Heart right ventricle (tissue), 16 donors: ENCODE data around the gene ZNF629. TPM values are rescaled to one million over a fixed set of nuclear protein-coding genes. Genes with fewer than 3 reads are reported as not detected.

Experiments used
- ATAC-seq, 8 donors: fragments of 200-7000 bp; cut with Tn5 transposase; one replicate each; pipeline ENCODE4 v1.9.1; 2020; ENCODE audit warnings: mild to moderate bottlenecking in 8 of 8, moderate library complexity in 8 of 8, moderate number of reproducible peaks in 1 of 8
- DNase-seq, 2 donors: peaks; one replicate each; pipeline ENCODE4 v3.0.0-alpha.2; 2020
- H3K27ac ChIP-seq, 10 donors: fragments of 200-600 bp; sonication (generic) in 2 of 10; one replicate each; pipeline versions ENCODE4 v1.5.0 to v1.8.0; 2020 to 2022; ENCODE audit warnings: mild to moderate bottlenecking in 3 of 10
- H3K27me3 ChIP-seq, 7 donors: fragments of 200-600 bp; one replicate each; pipeline ENCODE4 v1.8.0; 2021 to 2022; ENCODE audit warnings: mild to moderate bottlenecking in 2 of 7
- H3K36me3 ChIP-seq, 9 donors: fragments of 200-600 bp; sonication (generic) in 1 of 9; one replicate each; pipeline versions ENCODE4 v1.5.0 to v1.8.0; 2020 to 2022; ENCODE audit warnings: mild to moderate bottlenecking in 2 of 9
- H3K4me1 ChIP-seq, 9 donors: fragments of 200-600 bp; sonication (generic) in 1 of 9; one replicate each; pipeline versions ENCODE4 v1.5.0 to v1.8.0; 2020 to 2022; ENCODE audit warnings: mild to moderate bottlenecking in 4 of 9
- H3K4me3 ChIP-seq, 10 donors: fragments of 200-600 bp; sonication (generic) in 2 of 10; one replicate each; pipeline versions ENCODE4 v1.5.0 to v1.8.0; 2020 to 2022; ENCODE audit warnings: mild to moderate bottlenecking in 7 of 10, moderate library complexity in 2 of 10
- H3K9me3 ChIP-seq, 11 donors: fragments of 200-600 bp in 10 of 11; sonication (generic) in 2 of 11; one replicate each; pipeline versions ENCODE4 v1.5.0 to v1.8.0; 2013 to 2022; ENCODE audit warnings: mild to moderate bottlenecking in 2 of 11, control low read depth in 1 of 11, moderate library complexity in 1 of 11
- WGBS, 2 donors: extraction: QIAGEN DNeasy Blood & Tissue Kit; methylation state at CpG; one replicate each; pipeline ENCODE4 v1.1.7; 2013; ENCODE audit warnings: inconsistent platforms in 1 of 2; 5-methylcytosine and 5-hydroxymethylcytosine counted together
- intact Hi-C, 10 donors: fragments of 100-400 bp; cut with DNase I; formaldehyde crosslinking; loops; one replicate each; pipeline versions ENCODE4 v1.11.1 to v1.14.2; 2022
- polyA plus RNA-seq, 2 donors: library from polyadenylated mRNA; stranded (reverse); fragments of 200-250 nt; gene quantifications; one replicate each; pipeline ENCODE4 v1.2.3, GENCODE V29; 2013
- total RNA-seq, 10 donors: library from RNA; stranded (reverse); fragmentation: NEBNext Ultra II Directional in 3 of 10; extraction: Animal tissue kit (Norgen Biotek cat#: 25700) in 3 of 10; gene quantifications; one replicate each; pipeline versions ENCODE4 v1.2.1 to v1.2.4, GENCODE V29; 2021 to 2023
- TF ChIP-seq, protein P1 (sequence below), 9 donors: fragments of 200-600 bp; sonication (generic) in 2 of 9; IDR thresholded peaks; one replicate each; pipeline versions ENCODE4 v1.5.0 to v1.8.0; 2021 to 2022; ENCODE audit warnings: antibody characterized with exemption in 9 of 9, mild to moderate bottlenecking in 5 of 9, moderate library complexity in 1 of 9
- donor health status: Arrhythmogenic right ventricular cardiomyopathy.
- donor health status: ischemic (EF 13 %, LVEDD 7.1; RV severe dilation, severe dysfunction).
- donor health status: healthy with polysubstance abuse.
- donor health status: DM: no; HTN: yes; CAD: no.
- donor health status: DM: no; HTN: no; CAD: no.
- donor health status: ischemic (EF 25% LVEDD 6.9; RV normal size, moderate dysfunction).
- donor health status: ischemic (EF 25% LVEDD 5.7; RV mildly dilated, moderate dysfunction).
- donor health status: healthy.
- donor health status: DM: yes; HTN: yes; CAD: no.
- donor health status: Ischemic cardiomyopathy.
- donor health status: ischemic (EF 35%, LVEDD 5.7; RV mildly dilated, moderate dysfunction).
- donor health status: nonischemic (EF 11% LVEDD 7.7; RV severe dilation, severe dysfunction).
- donor health status: DM: yes; HTN: yes; CAD: no.
- donor health status: PGD.
- donor health status: ischemic (EF 29% LVEDD 5.4; RV normal size, mild dysfunction).
- donor health status: nonischemic (EF 23%, LVEDD 6.1; RV moderate dilation, normal function).

ZNF629 gene
- total and polyA plus RNA-seq, 12 donors, result 7.3 to 35.5 (median 26.2) TPM

DNA sequence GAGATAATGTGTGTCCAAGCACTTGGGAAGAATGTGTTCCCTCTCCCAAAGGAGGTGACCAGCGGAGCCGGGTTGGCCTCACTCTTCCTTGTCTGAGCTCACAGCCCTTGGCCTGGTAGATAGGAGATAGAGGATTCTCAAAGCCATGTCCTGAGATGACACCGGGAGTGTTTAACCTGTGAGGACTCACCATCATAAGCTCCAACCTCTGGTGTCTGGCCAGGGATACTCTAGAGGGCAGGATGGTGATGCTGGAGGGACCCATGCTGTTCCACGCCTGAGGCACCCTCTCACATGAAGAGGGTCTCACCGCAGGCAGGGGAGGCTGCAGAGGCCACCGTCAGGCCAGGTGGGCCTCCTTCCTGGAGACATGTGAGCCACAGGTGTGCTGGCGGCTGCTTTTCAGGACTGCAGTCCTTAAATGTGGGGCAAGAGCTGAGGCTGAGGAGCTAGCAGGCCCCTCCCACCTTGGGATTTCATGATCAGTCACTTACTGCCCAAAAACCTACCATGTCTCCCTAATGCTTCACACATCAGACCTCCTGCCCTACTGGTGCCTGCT lies 6.6 kb upstream of the ZNF629 start:
- Histone ChIP-seq H3K9me3 (no peaks in the 10 kb centered on the region), H3K36me3 (no peaks in the 10 kb centered on the region), H3K27me3 (no peaks in the 10 kb centered on the region), H3K4me3 (no peak overlapping the region), H3K27ac (no peak overlapping the region), H3K4me1 (no peaks in the 10 kb centered on the region)
- intact Hi-C loops, result no loop called here
- no peak for DNase-seq
- WGBS, 2 donors, result 79 to 85% methylated on average over 7 of the region's 7 CpGs
- TF ChIP-seq, protein P1, sequence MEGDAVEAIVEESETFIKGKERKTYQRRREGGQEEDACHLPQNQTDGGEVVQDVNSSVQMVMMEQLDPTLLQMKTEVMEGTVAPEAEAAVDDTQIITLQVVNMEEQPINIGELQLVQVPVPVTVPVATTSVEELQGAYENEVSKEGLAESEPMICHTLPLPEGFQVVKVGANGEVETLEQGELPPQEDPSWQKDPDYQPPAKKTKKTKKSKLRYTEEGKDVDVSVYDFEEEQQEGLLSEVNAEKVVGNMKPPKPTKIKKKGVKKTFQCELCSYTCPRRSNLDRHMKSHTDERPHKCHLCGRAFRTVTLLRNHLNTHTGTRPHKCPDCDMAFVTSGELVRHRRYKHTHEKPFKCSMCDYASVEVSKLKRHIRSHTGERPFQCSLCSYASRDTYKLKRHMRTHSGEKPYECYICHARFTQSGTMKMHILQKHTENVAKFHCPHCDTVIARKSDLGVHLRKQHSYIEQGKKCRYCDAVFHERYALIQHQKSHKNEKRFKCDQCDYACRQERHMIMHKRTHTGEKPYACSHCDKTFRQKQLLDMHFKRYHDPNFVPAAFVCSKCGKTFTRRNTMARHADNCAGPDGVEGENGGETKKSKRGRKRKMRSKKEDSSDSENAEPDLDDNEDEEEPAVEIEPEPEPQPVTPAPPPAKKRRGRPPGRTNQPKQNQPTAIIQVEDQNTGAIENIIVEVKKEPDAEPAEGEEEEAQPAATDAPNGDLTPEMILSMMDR (IDR thresholded peaks at IDR 0.05), result no peak
- ATAC-seq, result no peak

DNA sequence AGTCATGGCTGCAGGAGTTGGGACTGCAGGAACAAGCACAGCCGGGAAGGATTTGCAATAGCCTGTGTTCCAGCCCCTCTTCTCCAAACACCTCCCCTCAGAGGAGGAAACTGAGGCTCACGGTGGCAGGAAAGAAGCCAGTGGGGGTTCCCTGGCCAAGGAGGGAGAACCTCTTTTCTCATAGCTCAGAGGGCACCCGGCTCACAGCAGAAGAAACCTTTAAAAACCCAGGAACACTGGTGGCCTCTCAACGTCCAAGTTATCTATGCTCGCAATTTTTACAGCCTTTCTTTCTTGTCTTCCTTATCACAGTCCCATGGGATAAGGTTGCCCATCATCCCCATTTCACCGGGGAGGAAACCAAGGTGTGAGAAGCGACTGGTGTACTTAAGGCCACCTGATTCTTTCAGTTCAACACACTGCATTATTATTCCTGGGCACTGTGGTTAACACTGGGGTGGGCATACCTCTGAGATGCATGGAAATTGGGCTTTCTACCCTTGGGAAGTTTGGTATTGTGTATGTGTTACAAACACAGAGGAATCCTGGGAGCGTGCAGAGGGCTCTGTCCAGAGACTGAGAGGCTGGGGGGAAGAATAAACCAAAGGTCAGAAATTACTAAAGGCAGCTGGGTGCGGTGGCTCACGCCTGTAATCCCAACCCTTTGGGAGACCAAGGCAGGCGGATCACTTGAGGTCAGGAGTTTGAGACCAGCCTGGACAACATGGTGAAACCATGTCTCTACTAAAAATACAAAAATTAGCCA lies 791 bp upstream of the ZNF629 start:
- no peak for DNase-seq
- TF ChIP-seq, protein P1 (IDR thresholded peaks at IDR 0.05), result no peak
- Histone ChIP-seq H3K27ac (peak overlapping the region; percentile 74 to 99 (median 96)), H3K4me1 (peaks cover 10 to 26% (median 23%) of the 10 kb centered on the region in 9 donors), H3K27me3 (no peaks in the 10 kb centered on the region), H3K4me3 (peak overlapping the region; percentile 71 to 99 (median 88)), H3K36me3 (peaks cover 0 to 16% (median 8%) of the 10 kb centered on the region in 9 donors), H3K9me3 (no peaks in the 10 kb centered on the region)
- no peak for ATAC-seq
- intact Hi-C loops, result loop anchor here in 4 of 10 donors (1.0 kb wide), 1 partner anchor 18 kb away; no protein-coding TSS in a partner anchor
- 37 to 39% methylated on average over 11 of the region's 11 CpGs for WGBS, 2 donors

DNA sequence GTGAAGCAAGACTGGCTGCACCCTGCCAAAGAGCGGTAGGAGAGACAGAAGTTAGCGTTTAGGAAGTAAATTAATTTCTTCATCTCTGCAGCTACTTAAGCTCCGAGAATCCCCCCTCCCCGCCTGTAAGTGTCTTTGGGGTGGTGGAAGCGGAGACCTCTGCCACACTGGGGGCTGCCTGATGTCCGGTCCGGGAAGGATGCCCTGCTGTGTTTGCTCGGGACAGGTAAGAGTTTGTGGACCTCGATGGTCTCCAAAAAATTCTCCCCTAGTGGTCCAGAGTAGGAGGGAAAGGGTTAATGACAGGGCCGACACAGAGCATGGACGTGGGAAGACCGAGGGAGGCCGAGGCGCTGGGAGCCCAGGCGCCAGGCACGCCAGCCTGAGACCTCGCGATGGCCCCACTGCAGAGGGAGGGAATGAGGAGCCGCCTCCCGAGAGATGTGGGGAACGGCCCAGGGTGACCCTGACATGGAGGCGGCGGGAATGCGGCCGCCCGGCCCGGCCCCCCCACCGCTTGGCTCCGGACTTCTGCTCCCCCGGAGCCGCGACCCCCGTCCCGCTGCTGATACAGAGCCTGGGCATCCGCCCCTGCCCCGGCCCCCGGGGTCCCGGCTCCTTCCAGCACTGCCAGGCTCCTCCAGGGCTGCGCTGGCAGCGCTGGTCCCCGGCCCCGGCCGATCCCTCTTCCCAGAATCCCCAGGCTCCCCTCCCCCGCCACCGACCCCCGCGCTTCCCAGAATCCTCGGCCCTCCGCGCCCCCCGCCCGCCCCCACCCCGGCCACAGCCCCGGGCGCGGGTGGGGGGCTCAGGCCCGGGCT lies 680 bp downstream of the ZNF629 start:
- no peaks in the 10 kb centered on the region for H3K9me3 ChIP-seq
- intact Hi-C loops, result no loop called here
- H3K36me3 ChIP-seq, result peaks cover 0 to 31% (median 16%) of the 10 kb centered on the region in 9 donors
- DNase-seq (peak in 1 of 2 donors; percentile 52), ATAC-seq (peak; percentile 41 to 63 (median 50))
- no peaks in the 10 kb centered on the region for H3K27me3 ChIP-seq
- WGBS, 2 donors, result 3 to 4% methylated on average over 41 to 57 of the region's 57 CpGs
- peaks cover 10 to 26% (median 23%) of the 10 kb centered on the region in 9 donors for H3K4me1 ChIP-seq
- H3K4me3 ChIP-seq, result peak overlapping the region; percentile 71 to 99 (median 88)
- peak overlapping the region; percentile 74 to 99 (median 96) for H3K27ac ChIP-seq
- TF ChIP-seq, protein P1 (IDR thresholded peaks at IDR 0.05), result no peak
